ENCODE measurements around the gene TMEM164. TPM values are rescaled to one million over a fixed set of nuclear protein-coding genes. Genes with fewer than 3 reads are reported as not detected.
A peak's percentile ranks its signal among the peaks of the same experiment; 100 is the strongest.

TMEM164 gene
- total RNA-seq, 1 donor from 2014 or later, result 18.7 TPM

DNA sequence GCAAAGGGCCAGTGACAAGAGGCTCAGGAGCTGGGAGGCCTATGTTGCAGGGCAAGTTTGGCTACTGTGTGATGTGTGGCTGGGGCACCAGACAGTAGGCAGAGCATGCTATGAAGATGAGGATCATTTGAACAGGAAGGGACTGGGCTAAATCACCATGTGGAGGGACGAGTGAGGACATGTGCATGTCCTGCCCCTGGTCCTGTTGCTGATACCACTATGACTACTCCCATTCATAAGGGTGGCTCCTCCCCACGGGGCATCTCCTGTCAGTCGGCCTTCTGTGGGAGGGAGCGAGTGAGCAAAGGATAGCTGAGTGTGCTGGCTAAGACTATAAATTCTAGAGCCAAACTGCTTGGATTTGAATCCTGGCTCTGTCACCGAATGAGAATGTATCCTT lies 139.2 kb downstream of the TMEM164 start:
- no peak for DNase-seq (ENCODE audit: low spot score)
- no peaks in the 10 kb centered on the region for H3K27me3 Mint-ChIP-seq (ENCODE audit: unreplicated experiment)
- no peaks in the 10 kb centered on the region for H3K36me3 Mint-ChIP-seq (ENCODE audit: low read depth, unreplicated experiment)
- no peak overlapping the region for H3K27ac Mint-ChIP-seq (ENCODE audit: unreplicated experiment)
- H3K4me1 Mint-ChIP-seq (ENCODE audit: unreplicated experiment), result peaks cover 19% of the 10 kb centered on the region
- no peaks in the 10 kb centered on the region for H3K9me3 Mint-ChIP-seq (ENCODE audit: unreplicated experiment)
- TF ChIP-seq, protein P1, sequence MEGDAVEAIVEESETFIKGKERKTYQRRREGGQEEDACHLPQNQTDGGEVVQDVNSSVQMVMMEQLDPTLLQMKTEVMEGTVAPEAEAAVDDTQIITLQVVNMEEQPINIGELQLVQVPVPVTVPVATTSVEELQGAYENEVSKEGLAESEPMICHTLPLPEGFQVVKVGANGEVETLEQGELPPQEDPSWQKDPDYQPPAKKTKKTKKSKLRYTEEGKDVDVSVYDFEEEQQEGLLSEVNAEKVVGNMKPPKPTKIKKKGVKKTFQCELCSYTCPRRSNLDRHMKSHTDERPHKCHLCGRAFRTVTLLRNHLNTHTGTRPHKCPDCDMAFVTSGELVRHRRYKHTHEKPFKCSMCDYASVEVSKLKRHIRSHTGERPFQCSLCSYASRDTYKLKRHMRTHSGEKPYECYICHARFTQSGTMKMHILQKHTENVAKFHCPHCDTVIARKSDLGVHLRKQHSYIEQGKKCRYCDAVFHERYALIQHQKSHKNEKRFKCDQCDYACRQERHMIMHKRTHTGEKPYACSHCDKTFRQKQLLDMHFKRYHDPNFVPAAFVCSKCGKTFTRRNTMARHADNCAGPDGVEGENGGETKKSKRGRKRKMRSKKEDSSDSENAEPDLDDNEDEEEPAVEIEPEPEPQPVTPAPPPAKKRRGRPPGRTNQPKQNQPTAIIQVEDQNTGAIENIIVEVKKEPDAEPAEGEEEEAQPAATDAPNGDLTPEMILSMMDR (IDR thresholded peaks at IDR 0.05; ENCODE audit: unreplicated experiment), result no peak
- H3K4me3 Mint-ChIP-seq (ENCODE audit: unreplicated experiment), result no peak overlapping the region

DNA sequence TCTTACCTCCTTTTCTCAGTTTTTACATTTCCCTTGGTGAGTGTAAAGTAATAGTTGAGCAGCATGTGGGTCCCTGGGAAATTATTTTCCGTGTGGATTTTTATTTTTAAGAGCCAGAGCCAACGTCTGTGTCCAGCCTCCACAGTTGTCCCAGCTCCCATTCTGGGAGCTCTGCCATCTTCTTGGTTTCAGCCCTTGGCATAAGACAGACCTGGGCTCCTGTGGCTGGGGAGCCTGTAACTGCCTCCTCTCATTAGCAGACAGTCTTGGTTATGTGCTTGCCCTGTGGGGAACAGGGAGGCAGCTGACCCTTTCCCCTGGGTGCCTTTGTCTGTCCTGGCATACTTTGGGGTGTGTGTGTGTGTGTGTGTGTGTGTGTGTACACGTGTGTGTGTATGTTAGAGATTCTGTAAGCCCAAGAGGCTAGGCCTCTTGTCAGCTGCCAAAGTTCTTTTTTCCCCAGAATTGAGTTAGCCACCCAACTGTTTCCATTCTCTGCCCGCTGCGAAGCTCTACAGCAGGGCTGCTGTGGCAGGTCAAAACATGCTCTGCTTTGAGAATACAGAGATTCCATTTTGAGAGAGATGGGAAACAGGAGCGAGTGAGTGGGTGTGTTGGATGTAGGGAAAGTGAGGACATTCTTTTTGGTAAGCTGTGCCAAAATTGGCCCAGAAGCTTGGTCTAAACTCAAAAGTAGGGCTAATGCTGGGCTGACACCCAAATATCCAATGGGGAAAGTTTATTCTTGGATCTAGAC lies 140.7 kb downstream of the TMEM164 start:
- Mint-ChIP-seq H3K9me3 (ENCODE audit: unreplicated experiment) (no peaks in the 10 kb centered on the region), H3K4me1 (ENCODE audit: unreplicated experiment) (peaks cover 24% of the 10 kb centered on the region), H3K36me3 (ENCODE audit: low read depth, unreplicated experiment) (no peaks in the 10 kb centered on the region), H3K27ac (ENCODE audit: unreplicated experiment) (no peak overlapping the region), H3K27me3 (ENCODE audit: unreplicated experiment) (peaks cover 1% of the 10 kb centered on the region), H3K4me3 (ENCODE audit: unreplicated experiment) (no peak overlapping the region)
- no peak for DNase-seq (ENCODE audit: low spot score)
- TF ChIP-seq, protein P1 (IDR thresholded peaks at IDR 0.05; ENCODE audit: unreplicated experiment), result no peak

DNA sequence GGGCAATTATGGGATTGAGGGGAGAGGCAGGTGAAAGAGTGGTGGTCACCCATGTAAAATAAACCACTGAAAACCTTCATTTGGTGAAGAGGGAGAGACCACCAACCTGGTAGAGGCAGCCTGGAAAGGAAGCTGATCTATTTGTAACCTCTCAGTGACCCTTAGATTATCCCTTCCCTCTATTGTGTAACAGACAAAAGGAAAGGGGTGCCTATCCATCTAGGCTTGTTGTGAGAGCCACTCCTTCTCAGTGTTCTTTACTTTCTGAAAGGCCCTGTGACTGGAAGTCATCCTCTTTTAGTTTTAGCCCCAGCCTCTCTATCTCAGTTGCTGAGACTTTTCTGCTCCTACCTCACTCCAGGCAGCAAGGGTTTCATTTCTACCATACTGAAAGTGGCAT lies 142.4 kb downstream of the TMEM164 start:
- peaks cover 24% of the 10 kb centered on the region for H3K4me1 Mint-ChIP-seq (ENCODE audit: unreplicated experiment)
- DNase-seq (ENCODE audit: low spot score), result no peak
- no peaks in the 10 kb centered on the region for H3K9me3 Mint-ChIP-seq (ENCODE audit: unreplicated experiment)
- H3K4me3 Mint-ChIP-seq (ENCODE audit: unreplicated experiment), result no peak overlapping the region
- H3K27me3 Mint-ChIP-seq (ENCODE audit: unreplicated experiment), result peaks cover 1% of the 10 kb centered on the region
- no peaks in the 10 kb centered on the region for H3K36me3 Mint-ChIP-seq (ENCODE audit: low read depth, unreplicated experiment)
- no peak overlapping the region for H3K27ac Mint-ChIP-seq (ENCODE audit: unreplicated experiment)
- TF ChIP-seq, protein P1 (IDR thresholded peaks at IDR 0.05; ENCODE audit: unreplicated experiment), result no peak

DNA sequence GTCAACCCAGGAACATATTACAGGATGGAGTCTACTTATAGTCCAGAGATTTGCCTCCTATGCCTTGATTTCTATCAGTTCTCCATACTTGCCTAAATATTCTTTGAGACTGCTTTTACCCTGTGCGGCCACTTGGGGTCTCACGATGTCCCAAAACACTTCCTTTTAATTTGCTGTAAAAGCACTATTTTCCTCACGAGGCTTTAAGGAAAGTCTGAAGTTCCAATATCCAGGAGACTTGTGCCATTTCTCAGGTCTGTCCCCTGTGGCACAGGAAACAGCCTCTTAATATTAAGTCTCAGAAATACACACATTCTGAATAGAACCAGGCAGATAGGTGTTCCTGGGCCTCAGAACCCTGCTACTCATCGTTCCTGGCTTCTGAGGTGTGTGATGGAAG lies 142.9 kb downstream of the TMEM164 start:
- H3K4me1 Mint-ChIP-seq (ENCODE audit: unreplicated experiment), result peaks cover 24% of the 10 kb centered on the region
- TF ChIP-seq, protein P1 (IDR thresholded peaks at IDR 0.05; ENCODE audit: unreplicated experiment), result peak; percentile 49

DNA sequence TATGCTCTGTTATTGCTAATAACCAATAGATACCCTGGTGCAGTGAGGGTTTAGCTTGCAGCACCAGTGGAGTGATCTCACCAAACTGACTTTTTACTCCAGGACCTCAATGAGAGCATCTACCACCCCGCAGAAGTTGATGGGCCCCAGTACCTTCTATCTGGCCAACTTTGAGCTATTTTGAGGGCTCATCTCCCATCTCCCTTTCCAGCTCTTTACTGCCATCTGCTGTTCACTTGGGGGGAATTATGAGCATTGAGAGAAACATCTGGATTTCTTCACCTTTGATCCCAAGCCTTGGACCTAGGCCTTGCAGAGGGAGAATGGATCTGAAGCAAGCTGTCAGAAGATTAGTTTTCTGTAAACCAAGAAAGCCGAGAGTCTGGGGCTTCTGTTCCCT lies 143.6 kb downstream of the TMEM164 start:
- Mint-ChIP-seq H3K4me1 (ENCODE audit: unreplicated experiment) (peaks cover 24% of the 10 kb centered on the region), H3K9me3 (ENCODE audit: unreplicated experiment) (no peaks in the 10 kb centered on the region), H3K4me3 (ENCODE audit: unreplicated experiment) (no peak overlapping the region), H3K27me3 (ENCODE audit: unreplicated experiment) (peaks cover 1% of the 10 kb centered on the region), H3K27ac (ENCODE audit: unreplicated experiment) (no peak overlapping the region), H3K36me3 (ENCODE audit: low read depth, unreplicated experiment) (no peaks in the 10 kb centered on the region)
- TF ChIP-seq, protein P1 (IDR thresholded peaks at IDR 0.05; ENCODE audit: unreplicated experiment), result no peak
- DNase-seq (ENCODE audit: low spot score), result peak; percentile 20

More for the DNA sequence above, 142.9 kb downstream of the TMEM164 start:
- H3K27me3 Mint-ChIP-seq (ENCODE audit: unreplicated experiment), result peaks cover 1% of the 10 kb centered on the region
- peak; percentile 7 for DNase-seq (ENCODE audit: low spot score)
- no peaks in the 10 kb centered on the region for H3K9me3 Mint-ChIP-seq (ENCODE audit: unreplicated experiment)
- H3K36me3 Mint-ChIP-seq (ENCODE audit: low read depth, unreplicated experiment), result no peaks in the 10 kb centered on the region
- no peak overlapping the region for H3K27ac Mint-ChIP-seq (ENCODE audit: unreplicated experiment)
- no peak overlapping the region for H3K4me3 Mint-ChIP-seq (ENCODE audit: unreplicated experiment)
